Ammon's horn (tissue), 1 donor: Measurements from ENCODE around the gene CHRM3.

ENCODE experiments used
- DNase-seq: peaks from one replicate; pipeline ENCODE4 v3.0.0-alpha.2; 2016; ENCODE audit warnings: low spot score

CHRM3 gene

DNA sequence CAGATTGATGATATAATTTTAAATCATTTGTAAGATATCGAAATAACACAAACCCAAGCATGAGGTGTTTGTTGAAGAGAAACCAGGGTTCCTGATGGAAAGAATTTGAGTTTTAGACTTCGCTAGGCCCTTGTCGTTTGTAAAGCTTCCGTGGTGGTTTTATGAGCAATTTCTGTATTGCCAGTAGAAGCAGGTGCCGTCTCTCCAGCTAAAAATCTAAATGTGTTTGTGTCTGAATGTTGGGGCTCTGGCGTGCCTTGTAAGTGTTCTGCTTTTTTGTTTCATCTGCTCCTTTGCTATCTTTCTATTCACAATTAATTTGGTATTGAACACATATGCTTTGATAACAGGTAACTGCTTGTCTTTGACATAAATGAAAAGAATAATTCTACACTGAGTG lies 27.5 kb downstream of the CHRM3 start:
- no peak for DNase-seq

DNA sequence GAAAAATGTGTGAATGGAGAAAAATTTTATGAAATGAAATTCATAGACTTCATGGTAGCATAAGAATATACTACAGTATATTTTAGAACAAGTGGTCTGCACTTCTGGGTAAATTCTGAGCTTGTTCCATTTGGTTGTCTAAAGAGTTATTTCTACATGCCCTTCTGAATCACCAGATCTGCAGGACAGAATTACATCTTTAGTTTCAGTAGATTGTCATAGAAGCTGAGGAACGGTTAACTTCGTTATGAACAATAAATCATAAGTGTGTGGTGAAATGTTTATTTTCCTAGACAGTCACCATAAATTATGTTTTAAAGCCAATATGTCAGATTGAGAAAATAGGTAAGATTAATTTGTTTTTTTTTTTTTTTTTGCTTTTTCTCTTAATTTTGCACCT lies 30.9 kb downstream of the CHRM3 start:
- DNase-seq, result no peak

DNA sequence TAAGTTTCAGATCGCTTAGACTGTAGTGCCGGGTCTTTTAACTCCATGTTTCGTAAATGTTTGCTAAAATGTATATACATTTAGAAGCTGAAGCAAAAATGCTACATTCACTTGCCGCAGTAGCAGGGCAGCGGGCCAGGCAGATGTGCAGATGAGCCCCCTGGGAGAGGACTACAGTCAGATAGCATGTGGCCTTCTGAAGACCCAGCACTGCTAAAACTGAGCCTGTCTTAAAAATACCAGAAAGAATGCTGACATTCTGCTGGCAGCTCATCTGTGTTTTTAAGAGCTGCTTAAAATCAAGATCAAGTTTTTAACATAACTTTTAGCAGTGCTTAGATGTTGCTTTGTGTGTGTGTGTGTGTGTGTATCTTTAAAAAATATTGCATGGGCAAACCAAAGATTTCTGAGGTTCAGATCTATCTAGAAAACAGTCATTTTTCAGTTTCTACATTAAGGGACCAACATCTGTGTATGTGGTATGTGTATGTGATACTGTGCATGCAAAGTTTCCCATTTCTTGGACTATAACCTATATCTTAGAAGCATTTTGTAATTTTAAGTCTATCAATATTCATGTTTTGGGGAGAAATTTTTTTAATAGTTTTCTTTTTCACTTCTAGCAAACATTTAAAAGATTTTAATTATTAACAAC lies 31.7 kb downstream of the CHRM3 start:
- no peak for DNase-seq

DNA sequence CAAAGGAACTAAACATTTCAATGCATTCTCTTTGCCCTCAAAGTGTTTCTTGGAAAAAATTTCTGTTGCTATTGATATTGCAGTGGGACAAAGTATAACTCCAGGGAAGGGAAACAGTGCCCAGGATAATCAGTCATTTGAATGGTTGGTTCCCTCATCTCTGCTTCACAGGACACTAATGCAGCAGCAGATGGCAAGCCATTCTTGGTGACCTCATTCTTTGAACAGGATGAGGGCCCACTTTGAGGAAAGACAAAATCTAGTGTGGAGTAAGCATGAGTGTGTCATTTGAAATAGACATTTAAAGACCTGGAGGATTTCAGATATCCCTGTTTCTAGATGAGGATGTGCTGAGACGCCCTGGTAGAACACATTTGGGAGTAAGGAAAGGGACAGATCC lies 32.3 kb downstream of the CHRM3 start:
- no peak for DNase-seq

DNA sequence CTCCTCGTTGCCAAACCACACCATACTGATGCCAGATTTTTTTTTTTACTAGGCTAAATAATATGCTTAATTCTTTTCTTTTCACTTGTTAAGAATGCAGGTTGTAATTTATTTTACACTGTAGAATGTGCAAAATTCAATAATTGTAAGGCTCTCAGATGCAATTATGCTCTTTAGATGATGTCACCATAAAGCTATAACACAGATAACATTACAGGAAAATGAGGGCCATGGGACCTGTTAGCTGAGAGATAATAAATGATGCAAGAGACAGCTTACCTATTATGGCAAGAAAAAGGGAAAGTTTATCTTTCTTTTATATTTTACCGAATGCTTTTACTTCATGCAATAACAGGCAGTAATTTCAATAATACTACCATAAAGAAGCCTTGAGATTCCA lies 35.4 kb downstream of the CHRM3 start:
- no peak for DNase-seq

DNA sequence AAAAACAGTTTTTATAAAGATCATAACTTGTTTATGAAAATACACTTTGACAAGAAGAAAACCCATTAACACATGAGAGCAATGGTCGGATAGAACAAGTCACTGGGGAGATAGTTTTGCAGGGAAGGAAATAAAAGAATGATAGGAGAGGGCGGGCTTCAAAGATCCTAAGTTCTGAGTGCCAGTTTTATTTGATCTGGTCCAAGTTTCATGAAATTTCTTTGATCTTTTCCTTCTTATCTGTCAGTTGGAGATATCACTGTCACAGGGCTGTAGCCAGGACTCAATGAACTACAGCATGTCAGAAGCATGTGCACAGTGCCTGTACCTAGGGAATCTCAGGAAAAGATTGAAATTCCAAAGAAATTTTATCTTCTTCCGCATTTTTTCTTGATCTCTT lies 36.5 kb downstream of the CHRM3 start:
- no peak for DNase-seq

DNA sequence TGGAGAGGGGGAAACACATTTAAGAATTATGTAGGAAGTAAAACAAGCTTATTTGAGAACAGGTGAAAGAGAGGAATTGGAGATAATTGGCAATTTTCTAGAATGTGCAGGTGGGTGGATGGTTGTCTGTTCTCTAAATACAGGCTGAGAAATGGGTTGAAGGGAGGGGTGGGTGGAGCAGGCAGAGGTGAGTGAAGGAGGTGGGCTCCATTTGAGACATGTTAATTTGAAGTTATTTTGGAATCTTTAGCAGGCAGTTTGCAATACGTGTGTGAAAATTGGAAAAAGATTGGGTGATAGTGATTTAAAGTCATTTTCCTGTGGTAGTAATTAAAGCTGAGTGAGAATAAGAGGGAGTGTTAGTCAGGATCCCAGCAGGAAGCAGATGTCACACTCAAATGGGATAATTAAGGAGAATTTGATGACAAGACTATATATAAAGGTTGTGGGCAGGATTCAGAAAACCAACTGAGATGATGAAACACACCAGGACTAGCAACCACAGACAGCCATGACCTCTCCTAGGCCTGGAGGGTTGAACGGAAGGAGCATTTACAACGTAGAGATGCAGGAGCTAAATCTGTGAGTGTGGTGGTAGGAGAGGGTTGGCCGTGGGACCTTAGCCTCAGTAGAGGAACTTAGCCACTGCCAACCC lies 40.6 kb downstream of the CHRM3 start:
- DNase-seq, result no peak

DNA sequence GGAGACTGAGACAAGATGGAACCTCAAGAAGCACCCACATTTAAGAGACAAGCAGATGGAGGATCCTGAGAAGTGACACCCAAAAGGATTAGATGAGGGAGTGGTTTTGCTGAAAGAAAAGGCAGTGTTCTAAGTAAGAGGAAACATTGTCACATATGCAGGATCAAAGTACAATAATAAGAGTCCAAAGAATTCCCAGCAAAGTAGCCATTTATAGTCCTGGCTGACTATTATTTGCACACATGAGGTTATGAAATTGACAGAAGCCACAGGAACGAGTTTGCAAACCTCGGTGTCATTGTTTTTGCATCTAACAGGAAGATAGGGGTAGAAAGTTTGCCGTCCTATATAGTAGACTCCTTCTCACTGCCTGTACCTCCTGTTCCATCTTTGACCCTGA lies 41.3 kb downstream of the CHRM3 start:
- DNase-seq, result no peak

DNA sequence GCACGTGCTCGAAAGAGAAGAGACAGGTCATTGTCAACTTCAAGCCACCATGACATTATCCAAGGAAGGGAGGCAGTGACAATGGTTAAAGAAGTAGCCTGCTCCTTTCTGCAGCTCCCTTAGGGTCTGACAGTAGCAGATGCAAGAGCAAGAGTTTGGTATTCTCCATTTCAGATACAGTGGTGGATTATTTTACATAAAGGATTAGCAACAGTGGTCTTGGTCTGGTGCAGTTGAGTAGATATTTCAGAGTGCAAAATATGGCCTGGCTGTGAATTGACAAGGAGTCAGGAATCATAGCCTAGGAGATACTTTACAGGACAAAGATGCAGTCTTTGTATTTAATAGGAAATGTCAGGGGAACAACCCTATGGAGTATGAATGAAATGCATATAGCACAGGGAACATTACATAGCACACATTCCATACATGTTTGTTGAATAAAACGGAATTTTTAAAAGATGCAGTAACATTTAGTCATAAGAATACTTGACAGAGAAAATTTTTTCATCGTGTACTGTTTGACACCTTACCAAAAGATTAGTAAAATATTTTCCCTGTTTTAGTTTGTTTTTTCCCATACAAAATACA lies 41.8 kb downstream of the CHRM3 start:
- no peak for DNase-seq

DNA sequence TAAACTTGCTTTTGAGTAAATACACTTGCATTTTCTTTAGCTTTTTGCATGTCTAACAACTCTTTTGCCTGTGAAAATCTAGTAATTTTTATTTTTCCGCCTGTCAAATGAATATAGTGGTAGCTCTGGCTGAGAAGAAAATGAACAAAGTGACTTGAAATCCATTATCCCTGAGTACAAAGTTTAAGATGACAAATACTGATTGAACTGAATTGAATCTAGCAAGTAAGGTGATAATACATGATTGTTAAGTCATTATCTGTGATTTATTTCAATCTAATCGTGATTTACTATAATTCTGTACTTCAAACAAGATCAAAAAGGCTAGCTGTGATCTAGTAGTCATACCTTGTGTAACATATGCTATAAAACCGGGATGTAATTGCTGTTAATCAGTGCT lies 42.8 kb downstream of the CHRM3 start:
- DNase-seq, result no peak

DNA sequence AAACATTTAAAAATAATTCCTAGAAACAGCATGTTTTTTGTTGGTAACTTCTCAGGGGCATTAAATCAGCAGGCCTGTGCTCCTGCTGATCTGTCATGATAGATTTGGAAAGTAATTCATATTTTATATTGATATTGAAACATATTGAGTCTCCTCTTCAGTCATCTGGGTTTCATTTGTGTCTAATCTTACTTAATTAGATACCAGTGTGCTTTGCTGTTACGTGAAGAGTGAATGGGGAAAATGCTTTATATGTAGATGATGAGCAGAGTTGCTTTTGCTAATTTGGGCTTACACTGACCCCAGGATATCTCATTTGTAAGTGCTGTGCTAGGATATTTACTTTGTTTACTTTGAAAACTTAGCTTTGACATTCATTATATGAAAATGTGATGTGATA lies 45.9 kb downstream of the CHRM3 start:
- no peak for DNase-seq

DNA sequence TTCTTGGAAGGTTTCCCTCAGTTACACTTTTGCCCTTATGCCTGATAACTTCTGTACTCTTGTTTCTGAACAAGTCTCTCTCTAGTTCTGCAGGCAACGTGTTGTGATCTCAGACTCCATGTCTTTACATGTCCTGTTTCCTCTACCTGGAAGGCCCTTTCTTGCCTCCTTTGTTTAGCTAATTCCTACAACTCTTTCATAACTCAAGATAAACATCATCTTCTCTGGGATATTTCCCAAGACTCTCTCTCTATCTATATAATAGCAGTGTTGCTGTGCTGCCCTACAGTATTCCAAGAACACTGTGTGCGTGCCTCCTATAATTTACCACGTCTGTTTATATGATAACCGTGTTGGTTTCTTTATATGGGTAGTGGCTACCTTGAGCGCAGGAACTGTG lies 47.8 kb downstream of the CHRM3 start:
- no peak for DNase-seq
